NCI-H1048 (cell line): ENCODE measurements around the gene PARP12.
"Not testable (repeated sequence)": the region's sequence is repeated elsewhere in the genome, so short reads cannot be mapped to it uniquely, and the experiment has no call there.

Experiments used
- DNase-seq: peaks from one replicate; lab custom pipeline; 2025; lab: John Stamatoyannopoulos, UW

PARP12 gene

GRCh38 chr7:140062528-140063299 is at the start of gene PARP12:
PARP12 (minus strand) TSS chr7:140062951; CDS start chr7:140062847, 104 bp downstream.
- DNase-seq = peak; percentile 73

DNA sequence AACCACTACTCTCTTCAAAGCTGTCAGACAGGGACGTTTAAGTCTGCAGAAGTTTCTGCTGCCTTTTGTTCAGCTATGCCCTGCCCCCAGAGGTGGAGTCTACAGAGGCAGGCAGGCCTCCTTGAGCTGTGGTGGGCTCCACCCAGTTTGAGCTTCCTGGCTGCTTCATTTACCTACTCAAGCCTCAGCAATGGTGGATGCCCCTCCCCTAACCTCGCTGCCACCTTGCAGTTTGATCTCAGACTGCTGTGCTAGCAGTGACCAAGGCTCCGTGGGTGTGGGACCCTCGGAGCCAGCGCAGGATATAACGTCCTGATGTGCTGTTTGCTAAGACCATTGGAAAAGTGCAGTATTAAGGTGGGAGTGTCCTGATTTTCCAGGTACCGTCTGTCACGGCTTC is 46.0 kb upstream of the PARP12 start:
- DNase-seq = not testable (repeated sequence)

DNA sequence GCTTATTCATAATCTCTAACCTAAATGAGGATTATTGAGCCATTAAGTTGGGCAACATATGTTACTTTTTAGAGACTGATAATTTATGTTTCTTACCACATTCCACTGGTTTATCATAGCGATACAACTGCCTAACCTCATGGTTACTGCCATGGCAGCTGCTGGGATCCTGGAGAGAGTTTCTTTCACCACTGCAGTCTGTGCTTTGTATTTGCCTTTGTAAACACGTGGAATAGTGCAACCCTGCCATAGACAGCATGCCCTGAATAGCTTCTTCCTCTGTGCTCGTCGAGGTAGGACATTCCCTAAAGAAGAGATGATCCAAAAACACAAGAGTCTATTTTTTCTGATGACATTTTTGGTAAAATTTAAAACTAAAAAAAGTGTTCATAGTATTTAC is 33.7 kb upstream of the PARP12 start:
- no peak for DNase-seq

GRCh38 chr7:140093375-140093774 is 30.6 kb upstream of the PARP12 start:
- DNase-seq = no peak

- DNase-seq = no peak
Measured at GRCh38 chr7:140085447-140085846, 22.7 kb upstream of the PARP12 start.

DNA sequence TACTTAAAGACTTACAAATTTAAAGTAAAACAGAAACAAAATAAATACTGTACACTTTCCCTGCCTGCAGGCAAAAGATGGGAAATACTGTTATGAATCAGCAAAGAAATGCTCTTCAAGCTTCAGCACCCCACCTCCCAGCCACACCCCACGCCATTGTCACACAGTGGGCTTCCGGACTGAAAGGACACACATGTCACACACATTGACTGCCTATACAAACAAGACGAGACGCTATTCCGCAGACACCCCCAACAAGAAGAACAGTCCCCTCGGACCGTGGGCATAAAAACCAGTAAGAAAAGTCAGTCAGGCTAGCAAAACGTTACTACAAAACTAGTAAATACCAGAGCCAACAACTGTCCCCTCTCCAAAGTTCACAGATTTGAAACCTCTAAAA is 22.2 kb upstream of the PARP12 start:
- no peak for DNase-seq

- DNase-seq = no peak
Measured at GRCh38 chr7:140084142-140084655, 21.4 kb upstream of the PARP12 start.

DNA sequence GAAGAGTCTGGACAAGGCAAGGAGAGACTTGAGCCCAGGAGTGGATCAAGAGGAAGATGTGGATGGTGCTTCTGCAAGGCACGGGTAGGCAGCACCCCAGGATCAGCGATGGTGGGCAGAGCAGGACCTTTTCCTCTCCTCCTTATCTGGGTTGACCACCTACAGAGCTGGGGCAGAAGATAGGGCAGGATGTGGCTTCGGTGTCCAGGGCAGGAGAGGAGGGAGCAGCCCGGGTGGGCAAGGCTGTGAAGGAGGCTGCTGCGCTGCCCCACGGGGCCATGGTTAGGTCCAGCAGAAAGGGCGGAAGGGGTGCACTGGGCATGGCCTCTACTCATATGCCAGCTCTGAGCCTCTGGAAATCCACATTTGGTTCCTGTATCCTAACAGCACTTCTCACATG is 20.0 kb upstream of the PARP12 start:
- no peak for DNase-seq

- DNase-seq = no peak
Measured at GRCh38 chr7:140081774-140082425, 19.1 kb upstream of the PARP12 start.

- DNase-seq = no peak
Measured at GRCh38 chr7:140080919-140081318, 18.2 kb upstream of the PARP12 start.

GRCh38 chr7:140079121-140079536 is 16.4 kb upstream of the PARP12 start:
- no peak for DNase-seq

- DNase-seq = no peak
Measured at GRCh38 chr7:140078392-140078791, 15.6 kb upstream of the PARP12 start.

GRCh38 chr7:140074780-140075179 is 12.0 kb upstream of the PARP12 start:
- no peak for DNase-seq

DNA sequence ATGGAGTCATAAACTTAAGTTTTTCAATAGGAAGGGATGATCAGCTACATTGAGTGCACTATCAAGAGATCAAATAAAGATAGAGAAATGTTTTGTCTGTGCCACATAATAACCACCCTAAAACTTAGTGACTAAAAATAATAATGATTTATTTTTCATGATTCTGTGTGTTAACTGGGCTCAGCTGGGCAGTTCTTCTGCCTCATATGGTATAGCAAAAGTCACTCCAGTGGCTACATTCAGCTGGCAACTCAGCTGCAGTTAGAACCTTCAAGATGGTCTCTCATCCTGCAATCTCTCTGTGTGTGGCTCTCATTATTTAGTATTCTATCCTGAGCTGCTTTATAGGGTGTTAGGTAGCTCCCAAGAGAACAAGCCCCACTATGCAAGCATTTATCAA is 7.8 kb upstream of the PARP12 start:
- no peak for DNase-seq

DNA sequence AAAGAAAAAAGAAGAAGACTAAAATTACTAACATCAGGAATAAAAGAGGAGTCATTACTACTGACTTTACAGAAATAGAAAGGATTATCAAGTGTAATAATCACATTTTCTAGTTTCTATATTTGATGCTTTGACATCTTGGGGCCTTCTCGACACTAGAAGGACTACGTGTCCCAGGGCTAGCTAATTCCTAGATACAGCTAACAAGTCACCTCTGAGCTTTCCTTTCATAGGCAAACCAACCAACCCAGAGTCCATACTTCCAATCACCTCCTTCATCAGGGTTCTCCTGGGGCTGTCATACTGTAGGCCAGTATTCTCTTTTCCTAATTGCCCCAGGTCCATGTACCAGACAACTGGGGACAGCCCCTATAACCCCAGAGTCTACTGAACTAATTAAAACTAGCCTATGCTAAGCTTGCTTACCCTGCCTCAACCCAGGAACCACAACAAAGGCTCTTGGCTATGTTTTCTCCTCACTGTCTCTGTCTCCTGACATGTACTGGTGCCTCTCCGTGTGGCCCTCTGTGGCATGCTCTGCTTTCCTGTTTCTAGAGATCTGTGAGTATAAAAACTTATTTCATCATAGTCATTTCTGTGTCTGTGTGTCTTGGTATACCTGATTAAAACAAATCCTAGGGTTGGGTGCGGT is 6.7 kb upstream of the PARP12 start:
- no peak for DNase-seq

- no peak for DNase-seq
Measured at GRCh38 chr7:140068033-140068432, 5.3 kb upstream of the PARP12 start.

GRCh38 chr7:140067052-140067451 is 4.3 kb upstream of the PARP12 start:
- DNase-seq = no peak

GRCh38 chr7:140062118-140062527 is 628 bp downstream of the PARP12 start:
- no peak for DNase-seq

GRCh38 chr7:140061607-140061930 is 1.2 kb downstream of the PARP12 start:
- no peak for DNase-seq

GRCh38 chr7:140060788-140061606 is 1.8 kb downstream of the PARP12 start:
- DNase-seq = no peak

DNA sequence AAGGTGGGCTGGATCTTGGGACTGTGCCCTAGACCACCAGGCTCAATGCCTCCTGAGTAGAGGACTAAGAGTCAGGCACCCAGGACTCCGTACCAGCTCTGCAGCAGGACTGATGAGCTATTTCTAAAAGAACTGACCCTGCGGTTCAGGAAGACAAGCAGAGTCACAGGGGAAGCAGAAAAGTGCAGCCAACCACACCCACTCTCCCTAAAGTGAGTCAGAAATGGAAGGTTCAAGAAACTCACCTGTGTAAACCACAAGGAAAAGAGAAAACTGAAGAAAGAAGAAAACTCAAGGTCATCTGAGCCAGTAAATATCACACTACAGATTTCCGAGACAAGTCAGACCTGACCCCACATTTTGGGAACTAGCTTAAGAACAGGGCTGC is 2.5 kb downstream of the PARP12 start:
- DNase-seq = no peak
